ENCODE data around the gene TMEM108.

Gene TMEM108

GRCh38 chr3:133330065-133330464 lies 291.9 kb downstream of the TMEM108 start:
- DNase-seq (ENCODE audit: low read depth in 2 of 2, low spot score in 1 of 2), result no peak

GRCh38 chr3:133330522-133330921 lies 292.3 kb downstream of the TMEM108 start:
- DNase-seq (ENCODE audit: low read depth in 2 of 2, low spot score in 1 of 2), result no peak

GRCh38 chr3:133354721-133355120 lies 316.5 kb downstream of the TMEM108 start:
- no peak for DNase-seq (ENCODE audit: low read depth in 2 of 2, low spot score in 1 of 2)

- DNase-seq (ENCODE audit: low read depth in 2 of 2, low spot score in 1 of 2), result no peak
These were observed 322.3 kb downstream of the TMEM108 start for GRCh38 chr3:133360476-133360875.

- DNase-seq (ENCODE audit: low read depth in 2 of 2, low spot score in 1 of 2), result no peak
These were observed 322.8 kb downstream of the TMEM108 start for GRCh38 chr3:133361011-133361410.

GRCh38 chr3:133361435-133361834 lies 323.2 kb downstream of the TMEM108 start:
- no peak for DNase-seq (ENCODE audit: low read depth in 2 of 2, low spot score in 1 of 2)

- DNase-seq (ENCODE audit: low read depth in 2 of 2, low spot score in 1 of 2), result no peak
These were observed 324.3 kb downstream of the TMEM108 start for GRCh38 chr3:133362539-133362938.

GRCh38 chr3:133364704-133365103 lies 326.5 kb downstream of the TMEM108 start:
- no peak for DNase-seq (ENCODE audit: low read depth in 2 of 2, low spot score in 1 of 2)

GRCh38 chr3:133366921-133367320 lies 328.7 kb downstream of the TMEM108 start:
- no peak for DNase-seq (ENCODE audit: low read depth in 2 of 2, low spot score in 1 of 2)

- no peak for DNase-seq (ENCODE audit: low read depth in 2 of 2, low spot score in 1 of 2)
These were observed 329.2 kb downstream of the TMEM108 start for GRCh38 chr3:133367403-133367802.

- no peak for DNase-seq (ENCODE audit: low read depth in 2 of 2, low spot score in 1 of 2)
These were observed 329.8 kb downstream of the TMEM108 start for GRCh38 chr3:133367956-133368355.

GRCh38 chr3:133368371-133369067 lies 330.3 kb downstream of the TMEM108 start:
- DNase-seq (ENCODE audit: low read depth in 2 of 2, low spot score in 1 of 2), result no peak

GRCh38 chr3:133369068-133369440 lies 330.9 kb downstream of the TMEM108 start:
- no peak for DNase-seq (ENCODE audit: low read depth in 2 of 2, low spot score in 1 of 2)

- no peak for DNase-seq (ENCODE audit: low read depth in 2 of 2, low spot score in 1 of 2)
These were observed 333.0 kb downstream of the TMEM108 start for GRCh38 chr3:133371181-133371580.

- DNase-seq (ENCODE audit: low read depth in 2 of 2, low spot score in 1 of 2), result no peak
These were observed 333.5 kb downstream of the TMEM108 start for GRCh38 chr3:133371676-133372075.

- no peak for DNase-seq (ENCODE audit: low read depth in 2 of 2, low spot score in 1 of 2)
These were observed 336.7 kb downstream of the TMEM108 start for GRCh38 chr3:133374708-133375402.

- no peak for DNase-seq (ENCODE audit: low read depth in 2 of 2, low spot score in 1 of 2)
These were observed 337.2 kb downstream of the TMEM108 start for GRCh38 chr3:133375403-133375745.

GRCh38 chr3:133376810-133377209 lies 338.6 kb downstream of the TMEM108 start:
- no peak for DNase-seq (ENCODE audit: low read depth in 2 of 2, low spot score in 1 of 2)

- no peak for DNase-seq (ENCODE audit: low read depth in 2 of 2, low spot score in 1 of 2)
These were observed 339.2 kb downstream of the TMEM108 start for GRCh38 chr3:133377396-133377795.

GRCh38 chr3:133379926-133380325 lies 341.7 kb downstream of the TMEM108 start:
- DNase-seq (ENCODE audit: low read depth in 2 of 2, low spot score in 1 of 2), result no peak

- no peak for DNase-seq (ENCODE audit: low read depth in 2 of 2, low spot score in 1 of 2)
These were observed 342.5 kb downstream of the TMEM108 start for GRCh38 chr3:133380481-133381225.
